NCI-H1105 treated with DMSO at 0.1 percent for 48 hours (cell line): Measurements from ENCODE around the gene MRPL42.
"Not testable (repeated sequence)": the region's sequence is repeated elsewhere in the genome, so short reads cannot be mapped to it uniquely, and the experiment has no call there.

Experiments
- DNase-seq: peaks from one replicate; lab custom pipeline; 2025; lab: John Stamatoyannopoulos, UW

The MRPL42 gene

DNA sequence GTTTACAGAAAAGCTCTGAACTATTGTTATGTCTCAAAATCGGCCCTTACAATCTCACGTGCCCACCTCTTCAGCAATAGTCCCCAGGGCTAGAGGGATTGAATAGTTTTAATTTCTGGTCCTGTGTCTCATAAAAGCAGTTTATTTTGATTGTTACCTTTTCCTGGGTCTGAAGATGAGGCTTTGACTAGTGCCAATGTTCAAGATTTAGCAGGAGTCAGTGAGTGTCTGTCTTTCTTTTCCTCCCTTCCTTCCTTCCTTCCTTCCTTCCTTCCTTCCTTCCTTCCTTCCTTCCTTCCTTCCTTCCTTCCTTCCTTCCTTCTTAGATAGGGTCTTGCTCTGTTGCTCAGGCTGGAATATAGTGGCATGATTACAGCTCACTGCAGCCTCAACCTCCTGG lies 80.5 kb downstream of the MRPL42 start:
- no peak for DNase-seq

DNA sequence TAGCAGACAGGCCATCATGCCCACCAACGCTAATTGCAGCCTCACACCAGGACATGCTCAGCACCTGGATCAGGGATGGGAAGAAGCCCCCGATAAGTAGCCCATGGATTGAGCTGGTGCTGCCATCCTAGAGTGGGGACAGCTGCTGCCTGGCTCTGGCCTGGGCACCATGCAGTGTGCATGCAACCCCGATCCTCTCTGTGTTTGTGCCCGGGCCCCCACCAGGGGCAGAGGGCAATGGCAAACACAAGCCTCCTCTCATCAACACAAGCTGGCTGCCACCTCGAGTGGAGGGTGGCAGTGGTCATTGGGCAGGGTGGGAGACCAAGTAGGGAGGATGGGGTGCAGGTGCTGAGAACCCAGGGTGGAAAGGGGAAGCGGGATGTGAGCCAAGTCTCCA lies 81.9 kb downstream of the MRPL42 start:
- DNase-seq = no peak

DNA sequence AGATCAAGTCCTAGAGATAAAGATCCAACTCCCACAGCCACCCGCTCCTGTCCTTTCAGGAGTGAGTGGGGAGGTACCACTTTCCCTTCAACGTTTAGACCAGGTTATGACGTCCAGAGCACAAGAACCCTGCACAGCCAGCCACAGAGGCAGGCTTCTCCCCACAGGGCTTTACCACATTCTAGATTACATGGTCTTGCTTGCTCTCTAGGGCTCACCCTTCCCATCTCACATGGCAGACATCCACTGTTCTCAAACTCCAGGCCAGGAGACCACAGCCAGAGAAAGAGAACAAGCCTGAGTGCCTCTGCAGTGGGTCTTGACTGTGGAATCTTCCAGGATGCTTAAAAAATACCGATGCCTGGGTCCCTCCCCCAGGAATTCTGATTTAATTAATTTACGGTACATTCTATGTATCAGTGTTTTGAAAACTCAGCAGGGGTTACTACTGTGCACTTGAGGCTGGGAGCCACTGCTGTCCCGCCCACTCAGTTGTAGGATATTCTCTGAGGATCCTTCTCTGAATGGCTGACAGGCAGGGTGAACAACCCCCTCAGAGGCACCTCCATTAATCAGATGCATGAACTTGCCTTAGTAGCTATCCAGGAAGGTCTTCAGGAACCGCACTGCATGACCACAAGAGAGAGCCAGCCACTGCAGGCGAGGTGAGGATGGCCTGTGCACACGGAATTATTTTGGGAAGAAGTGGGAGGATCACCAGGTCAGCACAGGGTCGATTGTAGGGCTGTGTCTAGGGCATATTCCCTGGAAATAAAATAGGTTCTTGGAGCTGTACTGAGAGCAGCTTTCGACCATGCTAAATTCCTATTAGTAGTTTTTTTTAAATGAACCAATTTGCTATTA lies 83.7 kb downstream of the MRPL42 start:
- DNase-seq = no peak

DNA sequence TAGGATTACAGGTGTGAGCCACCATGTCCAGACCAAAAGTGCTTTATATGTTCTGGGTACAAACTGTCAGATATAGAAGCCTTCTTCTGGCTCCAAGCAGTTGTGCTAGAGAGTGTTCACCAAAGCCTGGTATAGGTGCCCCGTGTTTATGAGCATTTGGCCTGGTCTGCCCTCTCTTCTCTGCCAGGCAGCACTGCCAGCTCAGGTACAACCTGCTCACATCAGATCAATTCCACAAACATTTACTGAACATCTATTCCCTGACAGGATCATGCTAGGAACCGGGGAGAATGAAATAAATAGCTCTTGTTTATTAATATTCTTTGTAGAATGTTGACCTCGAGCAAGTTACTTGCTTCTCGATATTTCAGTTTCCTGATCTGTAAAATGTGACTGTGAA lies 85.1 kb downstream of the MRPL42 start:
- no peak for DNase-seq

DNA sequence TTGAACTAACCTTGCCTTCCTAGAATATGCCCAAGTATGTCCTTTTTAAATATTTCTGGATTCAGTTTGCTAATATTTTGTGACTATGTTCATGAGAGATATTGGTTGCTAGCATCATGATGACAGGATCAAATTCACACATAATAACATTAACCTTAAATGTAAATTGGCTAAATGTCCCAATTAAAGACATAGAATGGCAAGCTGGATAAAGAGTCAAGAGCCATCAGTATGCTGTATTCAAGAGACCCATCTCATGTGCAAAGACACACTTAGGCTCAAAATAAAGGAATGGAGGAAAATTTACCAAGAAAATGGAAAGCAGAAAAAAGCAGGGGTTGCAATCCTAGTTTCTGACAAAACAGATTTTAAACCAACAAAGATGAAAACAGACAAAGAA lies 90.6 kb downstream of the MRPL42 start:
- not testable (repeated sequence) for DNase-seq

DNA sequence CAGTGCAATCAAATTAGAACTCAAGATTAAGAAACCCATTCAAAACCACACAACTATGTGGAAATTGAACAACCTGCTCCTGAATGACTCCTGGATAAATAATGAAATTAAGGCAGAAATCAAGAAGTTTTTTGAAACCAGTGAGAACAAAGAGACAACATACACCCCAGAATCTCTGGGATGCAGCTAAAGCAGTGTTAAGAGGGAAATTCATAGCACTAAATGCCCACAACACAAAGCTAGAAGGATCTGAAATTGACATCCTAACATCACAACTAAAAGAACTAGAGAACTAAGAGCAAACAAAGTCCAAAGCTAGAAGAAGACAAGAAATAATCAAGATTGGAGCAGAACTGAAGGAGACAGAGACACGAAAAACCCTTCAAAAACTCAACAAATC lies 91.4 kb downstream of the MRPL42 start:
- not testable (repeated sequence) for DNase-seq

DNA sequence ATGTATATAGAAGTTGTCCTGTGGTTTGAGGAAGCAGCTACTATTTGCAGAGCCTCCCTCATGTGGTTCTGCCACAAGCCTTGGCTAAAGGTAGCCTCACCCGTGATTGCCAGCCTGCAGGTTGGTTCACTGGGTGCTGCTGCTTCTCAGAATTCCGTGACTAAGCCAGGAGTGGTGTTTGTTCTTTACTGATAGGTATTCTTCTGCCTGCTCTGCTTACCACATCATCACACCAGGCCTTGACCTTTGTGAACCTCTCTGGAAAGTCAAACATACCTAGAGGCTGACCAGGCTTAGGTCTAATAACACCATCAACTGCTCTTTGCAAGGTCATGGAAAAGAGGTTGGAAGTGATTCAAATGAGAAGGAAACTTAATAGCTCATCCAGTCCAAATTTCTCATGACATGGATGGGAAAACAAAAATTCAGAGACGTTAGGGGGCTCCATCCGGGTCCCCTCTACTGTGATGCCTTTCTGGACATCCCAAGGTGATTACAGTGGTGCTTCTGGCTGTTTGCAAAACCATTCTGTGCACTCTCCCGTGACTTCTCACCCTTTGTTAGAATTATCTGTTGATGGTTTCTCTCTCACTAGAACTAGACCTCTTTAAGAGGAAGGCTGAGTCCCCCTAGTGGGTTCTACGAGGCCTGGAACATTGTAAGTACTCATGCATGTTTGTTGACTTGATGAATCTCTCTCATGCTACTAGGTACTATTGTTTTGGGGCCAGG lies 96.7 kb downstream of the MRPL42 start:
- no peak for DNase-seq

DNA sequence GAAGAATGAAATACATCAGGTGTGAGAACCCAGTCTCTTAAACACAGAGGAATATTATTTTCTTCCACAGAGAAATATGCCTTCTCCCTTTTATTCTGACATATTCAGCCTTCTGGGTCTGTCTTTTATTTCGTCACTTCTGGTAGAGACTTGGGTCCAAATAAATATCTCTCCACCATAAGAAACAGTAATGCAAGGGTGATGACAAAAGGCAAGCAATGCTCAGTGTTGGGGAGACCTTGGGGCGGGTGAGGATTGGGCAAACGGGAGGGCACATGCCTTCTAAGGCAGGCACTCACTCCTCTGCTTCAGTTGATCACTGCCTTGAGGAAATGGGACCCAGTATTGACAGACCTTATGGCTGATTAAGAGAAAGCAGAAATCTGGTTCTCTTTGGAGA lies 98.4 kb downstream of the MRPL42 start:
- no peak for DNase-seq
